ENCODE measurements around the gene GPHN.

Gene GPHN

DNA sequence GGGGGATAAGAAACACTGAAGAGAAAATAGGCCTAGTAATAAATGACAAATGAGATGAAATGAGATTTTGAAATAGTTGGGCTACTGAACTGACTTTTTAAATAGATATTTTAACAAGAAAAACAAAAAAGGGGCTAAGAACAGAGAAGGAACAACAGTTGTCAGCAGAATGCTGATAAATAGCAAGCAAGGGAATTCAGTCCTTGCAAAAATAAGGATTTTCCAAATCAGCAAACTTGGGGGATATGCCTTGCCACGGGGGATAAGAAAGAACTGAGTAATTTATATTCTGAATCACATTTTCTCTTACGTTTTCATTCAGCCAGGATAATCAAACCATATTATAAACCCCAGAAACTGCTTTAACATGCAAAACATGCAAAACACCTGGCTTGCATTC lies 34.7 kb upstream of the GPHN start:
- no peaks in the 10 kb centered on the region for H3K27me3 ChIP-seq (ENCODE audit: insufficient read depth, low read length)
- H3K36me3 ChIP-seq (ENCODE audit: insufficient read depth, low read length) = no peaks in the 10 kb centered on the region
- no peaks in the 10 kb centered on the region for H4K20me1 ChIP-seq (ENCODE audit: insufficient read depth, low read length)
- H3K27ac ChIP-seq (ENCODE audit: low read depth, low read length, poor library complexity, severe bottlenecking) = no peak overlapping the region
- no peaks in the 10 kb centered on the region for H3K79me2 ChIP-seq (ENCODE audit: insufficient read depth, low read length)
- no peaks in the 10 kb centered on the region for H3K9me2 ChIP-seq (ENCODE audit: low read depth, low read length)
- H3K4me2 ChIP-seq (ENCODE audit: low read length) = no peak overlapping the region
- no peak overlapping the region for H2AFZ ChIP-seq (ENCODE audit: low read length)
- no peak for TF ChIP-seq CTCF (IDR thresholded peaks at IDR 0.05; ENCODE audit: low read length)
- no peak for TF ChIP-seq EZH2 (IDR thresholded peaks at IDR 0.05; ENCODE audit: borderline replicate concordance, low read length)
- H3K4me1 ChIP-seq (ENCODE audit: insufficient read depth, low read length, severe bottlenecking) = no peaks in the 10 kb centered on the region
- no peaks in the 10 kb centered on the region for H3F3A ChIP-seq (ENCODE audit: insufficient read depth, low read length)
- H3K9ac ChIP-seq (ENCODE audit: low read length) = no peak overlapping the region
- H3K9me3 ChIP-seq (ENCODE audit: low read length) = no peaks in the 10 kb centered on the region
- no peak overlapping the region for H3K4me3 ChIP-seq (ENCODE audit: low read depth, low read length, poor library complexity, severe bottlenecking)

- H3K27ac ChIP-seq (ENCODE audit: low read depth, low read length, poor library complexity, severe bottlenecking) = no peak overlapping the region
Measured at GRCh38 chr14:66476964-66477363, 31.0 kb upstream of the GPHN start.

GRCh38 chr14:66477567-66477966 lies 30.4 kb upstream of the GPHN start:
- no peaks in the 10 kb centered on the region for H3F3A ChIP-seq (ENCODE audit: insufficient read depth, low read length)
- H3K79me2 ChIP-seq (ENCODE audit: insufficient read depth, low read length) = no peaks in the 10 kb centered on the region
- H3K9me3 ChIP-seq (ENCODE audit: low read length) = no peaks in the 10 kb centered on the region
- H3K9ac ChIP-seq (ENCODE audit: low read length) = no peak overlapping the region
- no peak for TF ChIP-seq EZH2 (IDR thresholded peaks at IDR 0.05; ENCODE audit: borderline replicate concordance, low read length)
- TF ChIP-seq CTCF (IDR thresholded peaks at IDR 0.05; ENCODE audit: low read length) = no peak
- no peak overlapping the region for H3K4me3 ChIP-seq (ENCODE audit: low read depth, low read length, poor library complexity, severe bottlenecking)
- H3K27me3 ChIP-seq (ENCODE audit: insufficient read depth, low read length) = no peaks in the 10 kb centered on the region
- H4K20me1 ChIP-seq (ENCODE audit: insufficient read depth, low read length) = no peaks in the 10 kb centered on the region
- H2AFZ ChIP-seq (ENCODE audit: low read length) = no peak overlapping the region
- no peaks in the 10 kb centered on the region for H3K9me2 ChIP-seq (ENCODE audit: low read depth, low read length)
- no peaks in the 10 kb centered on the region for H3K36me3 ChIP-seq (ENCODE audit: insufficient read depth, low read length)
- H3K4me1 ChIP-seq (ENCODE audit: insufficient read depth, low read length, severe bottlenecking) = no peaks in the 10 kb centered on the region
- H3K4me2 ChIP-seq (ENCODE audit: low read length) = no peak overlapping the region
- no peak overlapping the region for H3K27ac ChIP-seq (ENCODE audit: low read depth, low read length, poor library complexity, severe bottlenecking)

More at GRCh38 chr14:66476964-66477363, 31.0 kb upstream of the GPHN start:
- Histone ChIP-seq H3K9ac (ENCODE audit: low read length) (no peak overlapping the region), H3K9me3 (ENCODE audit: low read length) (no peaks in the 10 kb centered on the region), H3K4me3 (ENCODE audit: low read depth, low read length, poor library complexity, severe bottlenecking) (no peak overlapping the region), H3K4me2 (ENCODE audit: low read length) (no peak overlapping the region), H4K20me1 (ENCODE audit: insufficient read depth, low read length) (no peaks in the 10 kb centered on the region), H3K36me3 (ENCODE audit: insufficient read depth, low read length) (no peaks in the 10 kb centered on the region), H3K9me2 (ENCODE audit: low read depth, low read length) (no peaks in the 10 kb centered on the region), H2AFZ (ENCODE audit: low read length) (no peak overlapping the region), H3K27me3 (ENCODE audit: insufficient read depth, low read length) (no peaks in the 10 kb centered on the region), H3F3A (ENCODE audit: insufficient read depth, low read length) (no peaks in the 10 kb centered on the region), H3K4me1 (ENCODE audit: insufficient read depth, low read length, severe bottlenecking) (no peaks in the 10 kb centered on the region), H3K79me2 (ENCODE audit: insufficient read depth, low read length) (no peaks in the 10 kb centered on the region)
- no peak for TF ChIP-seq EZH2 (IDR thresholded peaks at IDR 0.05; ENCODE audit: borderline replicate concordance, low read length)
- no peak for TF ChIP-seq CTCF (IDR thresholded peaks at IDR 0.05; ENCODE audit: low read length)
